Measurements from ENCODE around the gene ITFG1. TPM values are rescaled to one million over a fixed set of nuclear protein-coding genes. Genes with fewer than 3 reads are reported as not detected.

Gene ITFG1
- total RNA-seq, 2 donors from 2014 or later, result 47.7 to 68.6 TPM

GRCh38 chr16:47320546-47321310 lies 140.1 kb downstream of the ITFG1 start:
- Histone ChIP-seq H3K9me3 (no peaks in the 10 kb centered on the region), H3K27me3 (replicated peaks; ENCODE audit: insufficient read depth) (no peaks in the 10 kb centered on the region), H3K36me3 (no peaks in the 10 kb centered on the region), H3K4me3 (no peak overlapping the region), H3K4me1 (ENCODE audit: control insufficient read depth in 1 of 2, low read depth in 2 of 2) (peaks cover 0 to 5% of the 10 kb centered on the region in 2 donors), H3K27ac (no peak overlapping the region)
- ATAC-seq (ENCODE audit: insufficient number of reproducible peaks, low FRiP score, low read depth), result no peak
- no peak for TF ChIP-seq CTCF (IDR thresholded peaks at IDR 0.05)
- no peak for DNase-seq (ENCODE audit: low spot score)

DNA sequence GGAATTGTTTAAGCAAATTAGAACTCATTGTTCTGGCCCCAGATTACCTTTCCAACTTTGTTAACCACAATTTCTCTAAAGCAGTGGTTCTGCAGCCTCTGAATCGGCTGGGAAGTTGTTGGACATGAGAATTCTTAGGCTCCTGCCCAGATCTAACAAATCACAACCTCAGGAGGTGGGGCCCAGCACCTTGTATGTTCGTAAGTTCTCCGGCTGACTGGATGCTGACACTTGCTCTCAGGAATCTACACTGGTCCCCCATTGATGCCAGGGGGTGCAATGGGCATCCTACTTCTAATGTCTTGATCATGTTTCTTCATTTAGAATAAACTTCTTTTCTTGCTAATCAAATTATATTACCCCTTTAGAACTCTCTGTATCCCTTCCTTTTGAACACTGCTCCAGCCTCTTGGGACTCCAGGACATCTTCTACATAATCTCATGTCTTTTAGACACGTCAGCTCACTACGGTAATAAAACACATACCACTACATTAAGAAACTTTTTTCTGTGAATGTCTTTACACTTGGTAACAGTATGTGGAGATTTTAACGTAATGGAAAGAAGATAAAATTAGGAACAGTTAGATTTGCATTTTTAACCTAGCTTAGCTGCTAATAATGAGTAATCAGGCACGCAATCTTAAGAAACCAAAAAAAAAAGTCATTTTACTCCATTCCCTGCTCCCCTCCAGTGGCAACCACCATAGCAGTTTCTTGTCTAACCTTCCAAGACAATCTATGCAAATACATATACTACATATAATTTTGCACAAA lies 143.2 kb downstream of the ITFG1 start:
- TF ChIP-seq CTCF (IDR thresholded peaks at IDR 0.05), result no peak
- Histone ChIP-seq H3K4me3 (no peak overlapping the region), H3K9me3 (no peaks in the 10 kb centered on the region), H3K4me1 (ENCODE audit: control insufficient read depth in 1 of 2, low read depth in 2 of 2) (peaks cover 0 to 5% of the 10 kb centered on the region in 2 donors), H3K36me3 (no peaks in the 10 kb centered on the region), H3K27me3 (replicated peaks; ENCODE audit: insufficient read depth) (no peaks in the 10 kb centered on the region), H3K27ac (no peak overlapping the region)
- DNase-seq (ENCODE audit: low spot score) (no peak), ATAC-seq (ENCODE audit: insufficient number of reproducible peaks, low FRiP score, low read depth) (no peak)

- H3K27me3 ChIP-seq (replicated peaks; ENCODE audit: insufficient read depth), result no peaks in the 10 kb centered on the region
- no peaks in the 10 kb centered on the region for H3K36me3 ChIP-seq
- no peak overlapping the region for H3K27ac ChIP-seq
- DNase-seq (ENCODE audit: low spot score), result no peak
- no peak overlapping the region for H3K4me3 ChIP-seq
- TF ChIP-seq CTCF (IDR thresholded peaks at IDR 0.05), result no peak
- H3K4me1 ChIP-seq (ENCODE audit: control insufficient read depth in 1 of 2, low read depth in 2 of 2), result peaks cover 0 to 10% of the 10 kb centered on the region in 2 donors
- no peaks in the 10 kb centered on the region for H3K9me3 ChIP-seq
- ATAC-seq (ENCODE audit: insufficient number of reproducible peaks, low FRiP score, low read depth), result no peak
Observed at GRCh38 chr16:47316442-47317015, 144.3 kb downstream of the ITFG1 start.

GRCh38 chr16:47311738-47312505 lies 148.9 kb downstream of the ITFG1 start:
- DNase-seq (ENCODE audit: low spot score) (no peak), ATAC-seq (ENCODE audit: insufficient number of reproducible peaks, low FRiP score, low read depth) (no peak)
- no peaks in the 10 kb centered on the region for H3K36me3 ChIP-seq
- no peak overlapping the region for H3K27ac ChIP-seq
- H3K9me3 ChIP-seq, result no peaks in the 10 kb centered on the region
- no peak overlapping the region for H3K4me3 ChIP-seq
- H3K27me3 ChIP-seq (replicated peaks; ENCODE audit: insufficient read depth), result no peaks in the 10 kb centered on the region
- TF ChIP-seq CTCF (IDR thresholded peaks at IDR 0.05), result no peak
- peaks cover 6 to 26% of the 10 kb centered on the region in 2 donors for H3K4me1 ChIP-seq (ENCODE audit: control insufficient read depth in 1 of 2, low read depth in 2 of 2)
